Endothelial cell of umbilical vein (primary cell): ENCODE measurements around the gene SHISA8. TPM values are rescaled to one million over a fixed set of nuclear protein-coding genes. Genes with fewer than 3 reads are reported as not detected.

Experiments used
- BruUV-seq: library from RNA; stranded (reverse); fragments of 400-500 nt; replicated peaks from 2 replicates; lab custom pipeline; 2021; lab: Mats Ljungman, UMichigan
- CTCF ChIA-PET: fragments of 300-600, 350-600 bp; sonication (Branson Sonifier 250); formaldehyde crosslinking; loops from one replicate; lab custom pipeline; 2021; ENCODE audit warnings: antibody characterized with exemption, inconsistent platforms; lab: Charles Lee
- POLR2A ChIA-PET: fragments of 300-600, 350-600 bp; sonication (Branson Sonifier 250); formaldehyde crosslinking; loops from one replicate; lab custom pipeline; 2021; ENCODE audit warnings: antibody characterized with exemption, inconsistent platforms; lab: Charles Lee
- DNase-seq: peaks from one replicate; pipeline ENCODE4 v3.0.0-alpha.2; 2011; ENCODE audit warnings: low read depth, low spot score
- FAIRE-seq: peaks from 2 replicates; lab custom pipeline; 2011; peaks lifted over from hg19 to GRCh38; lab: Jason Lieb, UNC
- H2AFZ ChIP-seq: 2 replicates; pipeline ENCODE4 v1.6.0; 2012; ENCODE audit warnings: low read depth, low read length, control low read depth, inconsistent platforms
- H3K27ac ChIP-seq: 2 replicates; pipeline ENCODE4 v1.5.1; 2011; ENCODE audit warnings: low read depth, mild to moderate bottlenecking, control low read depth, low read length, moderate library complexity; ENCODE audit not compliant: insufficient read depth
- H3K27me3 ChIP-seq, 2 experiments: 2 replicates each; pipeline versions ENCODE4 v1.6.0 to v1.6.1; 2011; ENCODE audit warnings: low read length in 2 of 2, mixed read lengths in 1 of 2; ENCODE audit not compliant: control insufficient read depth in 2 of 2, insufficient read depth in 2 of 2
- H3K36me3 ChIP-seq, 2 experiments: 2 replicates in 1 of 2; 3 replicates in 1 of 2; pipeline ENCODE4 v1.5.1; 2011; ENCODE audit warnings: low read length in 2 of 2, mild to moderate bottlenecking in 1 of 2, moderate library complexity in 1 of 2; ENCODE audit not compliant: control insufficient read depth in 2 of 2, insufficient read depth in 2 of 2; ENCODE audit errors: extremely low read depth in 1 of 2
- H3K4me1 ChIP-seq: 3 replicates; pipeline ENCODE4 v1.5.1; 2011; ENCODE audit warnings: mild to moderate bottlenecking, low read length; ENCODE audit not compliant: control insufficient read depth, insufficient read depth; ENCODE audit errors: extremely low read depth
- H3K4me2 ChIP-seq: 2 replicates; pipeline ENCODE4 v1.6.1; 2011; ENCODE audit warnings: low read length, control low read depth, mixed read lengths; ENCODE audit not compliant: insufficient read depth
- H3K4me3 ChIP-seq, 3 experiments: fragments of 200-600 bp in 1 of 3; sonication (generic), shearing (Covaris generic) in 1 of 3; replicated peaks in 1 of 3; 2 replicates each; pipeline ENCODE4 v1.5.1; 2011 to 2016; ENCODE audit warnings: control low read depth in 3 of 3, low read length in 3 of 3, mild to moderate bottlenecking in 2 of 3, inconsistent platforms in 1 of 3, low read depth in 1 of 3, moderate library complexity in 1 of 3; ENCODE audit not compliant: insufficient read depth in 1 of 3
- H3K79me2 ChIP-seq: 2 replicates; pipeline ENCODE4 v1.6.0; 2012; ENCODE audit warnings: low read length, inconsistent platforms; ENCODE audit not compliant: control insufficient read depth, insufficient read depth
- H3K9ac ChIP-seq: replicated peaks from 2 replicates; pipeline ENCODE3; 2011; ENCODE audit warnings: low read length, control low read depth; ENCODE audit not compliant: insufficient read depth; ENCODE audit errors: extremely low read depth
- H3K9me1 ChIP-seq: replicated peaks from 3 replicates; pipeline ENCODE4 v1.6.0; 2011; ENCODE audit warnings: mild to moderate bottlenecking, low read length; ENCODE audit not compliant: control insufficient read depth, insufficient read depth; ENCODE audit errors: extremely low read depth
- H3K9me3 ChIP-seq: replicated peaks from 2 replicates; pipeline ENCODE4 v1.5.1; 2012; ENCODE audit warnings: low read length, inconsistent platforms; ENCODE audit not compliant: control insufficient read depth, insufficient read depth
- H4K20me1 ChIP-seq: replicated peaks from 2 replicates; pipeline ENCODE3; 2011; ENCODE audit warnings: mild to moderate bottlenecking, low read length; ENCODE audit not compliant: control insufficient read depth, insufficient read depth; ENCODE audit errors: extremely low read depth
- FOS ChIP-seq: IDR thresholded peaks from 2 replicates; pipeline ENCODE4 v1.6.1; 2011; ENCODE audit warnings: mild to moderate bottlenecking, low read length, moderate library complexity, borderline replicate concordance; ENCODE audit not compliant: insufficient read depth
- GATA2 ChIP-seq: IDR thresholded peaks from 2 replicates; pipeline ENCODE4 v1.7.0; 2011; ENCODE audit warnings: low read depth, mild to moderate bottlenecking, moderate library complexity, mixed read lengths, low read length; ENCODE audit not compliant: insufficient read length, insufficient read depth
- JUN ChIP-seq: IDR thresholded peaks from 2 replicates; pipeline ENCODE4 v1.6.1; 2011; ENCODE audit warnings: borderline replicate concordance, low read depth; ENCODE audit not compliant: insufficient read length, insufficient read depth
- MAX ChIP-seq: IDR thresholded peaks from 2 replicates; pipeline ENCODE4 v1.6.1; 2011; ENCODE audit not compliant: insufficient read depth, insufficient read length
- MYC ChIP-seq: IDR thresholded peaks from one replicate; pipeline ENCODE4 v1.6.1; 2011; ENCODE audit warnings: mild to moderate bottlenecking, low read depth, low read length
- POLR2A ChIP-seq: IDR thresholded peaks from 2 replicates; pipeline ENCODE4 v1.6.1; 2012; ENCODE audit warnings: low read depth, mild to moderate bottlenecking, control low read depth, low read length
- POLR2AphosphoS5 ChIP-seq: IDR thresholded peaks from 2 replicates; pipeline ENCODE4 v1.6.1; 2012; ENCODE audit warnings: low read depth, mild to moderate bottlenecking, control low read depth, low read length, moderate library complexity; ENCODE audit not compliant: insufficient read depth
- dilution Hi-C: fragments of 300-500 bp; cut with MboI; formaldehyde crosslinking; loops from one replicate; pipeline ENCODE4 v1.15.0; 2019; ENCODE audit warnings: low sequenced_read_pairs; ENCODE audit not compliant: extremely low pct_ligation_motif_present
- intact Hi-C: fragments of 100-400 bp; cut with micrococcal nuclease; formaldehyde crosslinking; loops from one replicate; pipeline ENCODE4 v1.10.0; 2022
- polyA plus RNA-seq, 4 experiments: library from polyadenylated mRNA; depleted of rRNA in 3 of 4; stranded (reverse) in 3 of 4; unstranded in 1 of 4; fragments of >200 nt; gene quantifications; 2 replicates each; pipeline versions ENCODE4 v1.2.1 to v1.2.3, GENCODE V29; 2011 to 2012; ENCODE audit warnings: missing spikeins in 1 of 4
- total RNA-seq: library from RNA; stranded (reverse); gene quantifications from 2 replicates; pipeline ENCODE4 v1.2.3, GENCODE V29; 2021
- TF ChIP-seq, protein P1 (sequence below), 2 donors: IDR thresholded peaks; 1 replicate in 1 of 2; 2 replicates in 1 of 2; pipeline ENCODE4 v1.5.1; 2011; ENCODE audit warnings: low read length in 2 of 2, mild to moderate bottlenecking in 2 of 2, moderate library complexity in 2 of 2, control low read depth in 1 of 2, inconsistent platforms in 1 of 2, low read depth in 1 of 2; ENCODE audit not compliant: insufficient read depth in 1 of 2; ENCODE audit errors: extremely low read depth in 1 of 2

The SHISA8 gene
- total and polyA plus RNA-seq, 2 donors (not counting 3 experiments of a cell fraction or from before 2014, with no cell fraction given), result not detected

- Histone ChIP-seq H3K9ac (no peak overlapping the region), H3K79me2 (no peaks in the 10 kb centered on the region), H2AFZ (no peak overlapping the region), H3K36me3 (peaks cover 0 to under 1% of the 10 kb centered on the region in 2 experiments), H3K9me3 (no peaks in the 10 kb centered on the region), H3K4me2 (no peak overlapping the region), H3K27ac (no peak overlapping the region), H3K9me1 (no peaks in the 10 kb centered on the region), H4K20me1 (no peaks in the 10 kb centered on the region), H3K27me3 (no peaks in the 10 kb centered on the region), H3K4me3 (no peak overlapping the region), H3K4me1 (no peaks in the 10 kb centered on the region)
- no peak for FAIRE-seq
- no TSS peak for BruUV-seq
- POLR2A ChIA-PET, result no interaction called here
- dilution Hi-C loops, result no loop called here
- no peak for DNase-seq
- TF ChIP-seq POLR2AphosphoS5 (no peak), FOS (no peak), GATA2 (no peak), POLR2A (no peak), MAX (no peak), MYC (no peak), JUN (no peak)
- TF ChIP-seq, protein P1, sequence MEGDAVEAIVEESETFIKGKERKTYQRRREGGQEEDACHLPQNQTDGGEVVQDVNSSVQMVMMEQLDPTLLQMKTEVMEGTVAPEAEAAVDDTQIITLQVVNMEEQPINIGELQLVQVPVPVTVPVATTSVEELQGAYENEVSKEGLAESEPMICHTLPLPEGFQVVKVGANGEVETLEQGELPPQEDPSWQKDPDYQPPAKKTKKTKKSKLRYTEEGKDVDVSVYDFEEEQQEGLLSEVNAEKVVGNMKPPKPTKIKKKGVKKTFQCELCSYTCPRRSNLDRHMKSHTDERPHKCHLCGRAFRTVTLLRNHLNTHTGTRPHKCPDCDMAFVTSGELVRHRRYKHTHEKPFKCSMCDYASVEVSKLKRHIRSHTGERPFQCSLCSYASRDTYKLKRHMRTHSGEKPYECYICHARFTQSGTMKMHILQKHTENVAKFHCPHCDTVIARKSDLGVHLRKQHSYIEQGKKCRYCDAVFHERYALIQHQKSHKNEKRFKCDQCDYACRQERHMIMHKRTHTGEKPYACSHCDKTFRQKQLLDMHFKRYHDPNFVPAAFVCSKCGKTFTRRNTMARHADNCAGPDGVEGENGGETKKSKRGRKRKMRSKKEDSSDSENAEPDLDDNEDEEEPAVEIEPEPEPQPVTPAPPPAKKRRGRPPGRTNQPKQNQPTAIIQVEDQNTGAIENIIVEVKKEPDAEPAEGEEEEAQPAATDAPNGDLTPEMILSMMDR (IDR thresholded peaks at IDR 0.05; ENCODE audit: extremely low read depth in 1 of 2, insufficient read depth in 1 of 2, low read depth in 1 of 2, low read length in 2 of 2), result no peak
- CTCF ChIA-PET, result interaction anchor here (1.0 kb wide), 1 partner anchor 9 kb away, joined by 4 read pairs; no protein-coding TSS in a partner anchor
- intact Hi-C loops, result no loop called here
Measured at GRCh38 chr22:41932353-41932752, 17.5 kb upstream of the SHISA8 start.
